Neural cell (in vitro differentiated cells): ENCODE results near the gene CCDC182.

Source experiments
- CTCF ChIP-seq: fragments of 450-650 bp; IDR thresholded peaks from 2 replicates; pipeline ENCODE4 v1.5.1; 2014; ENCODE audit warnings: antibody characterized with exemption, mild to moderate bottlenecking, moderate library complexity; ENCODE audit not compliant: poor library complexity, severe bottlenecking
- EZH2 ChIP-seq: fragments of 200-600, 300-800 bp; shearing (Covaris generic), sonication (generic); IDR thresholded peaks from 2 replicates; pipeline ENCODE4 v1.6.1; 2014; ENCODE audit warnings: antibody characterized with exemption, low read length, borderline replicate concordance, mild to moderate bottlenecking; ENCODE audit not compliant: insufficient read depth, poor library complexity, severe bottlenecking
- SMC3 ChIP-seq: fragments of 450-650 bp; conservative IDR thresholded peaks from 2 replicates; pipeline ENCODE4 v1.6.1; 2014; ENCODE audit warnings: antibody characterized with exemption, mild to moderate bottlenecking, moderate library complexity; ENCODE audit not compliant: poor library complexity
- TAF1 ChIP-seq: IDR thresholded peaks from 2 replicates; pipeline ENCODE4 v1.6.1; 2012; ENCODE audit warnings: low read depth

- TF ChIP-seq CTCF (no peak), EZH2 (no peak), SMC3 (no peak), TAF1 (no peak)
These were observed 47.0 kb downstream of the CCDC182 start for GRCh38 chr17:57697891-57698711.
